22Rv1 (cell line): ENCODE data around the gene ALPI.

Experiments used
- H3K27ac ChIP-seq: fragments of 450-650 bp; 2 replicates; pipeline ENCODE4 v1.5.1; 2017
- CTCF ChIP-seq: fragments of 450-650 bp; IDR thresholded peaks from 2 replicates; pipeline ENCODE4 v1.5.1; 2017; ENCODE audit warnings: mild to moderate bottlenecking
- ZFX ChIP-seq: fragments of 450-650 bp; IDR thresholded peaks from 2 replicates; pipeline ENCODE4 v1.6.1; 2017; ENCODE audit warnings: antibody characterized with exemption, borderline replicate concordance

ALPI gene

DNA sequence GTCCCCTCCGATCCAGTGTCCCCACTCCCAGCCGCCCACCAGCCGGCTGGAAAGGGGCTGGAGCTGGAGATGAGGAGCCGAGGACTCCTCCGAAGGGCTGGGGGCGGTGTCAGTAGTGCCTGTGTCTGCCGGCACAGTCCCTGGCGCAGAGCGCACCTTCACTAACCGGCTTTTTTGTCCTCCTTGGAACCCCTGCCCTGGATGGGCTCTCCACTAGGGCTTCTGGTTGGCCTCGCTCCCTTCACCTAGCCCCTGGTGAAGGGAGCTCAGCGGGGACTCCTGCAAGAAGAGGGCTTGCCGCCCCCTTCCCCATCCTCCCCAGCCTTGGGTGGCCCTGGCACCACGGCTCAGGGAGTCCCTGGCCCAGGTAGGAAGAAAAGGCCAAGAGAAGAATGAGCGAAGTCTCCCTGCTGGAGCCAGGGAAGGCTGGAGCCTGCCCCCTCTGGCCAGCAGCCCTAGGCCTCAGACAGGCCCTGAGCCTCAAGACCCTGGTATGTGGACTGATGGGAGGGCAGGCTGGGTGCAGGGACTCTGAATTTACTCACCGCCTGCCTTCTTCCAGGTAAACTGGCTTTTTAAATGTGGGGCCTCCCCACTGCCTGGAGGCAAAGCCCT, 32.3 kb downstream of the ALPI start:
- TF ChIP-seq ZFX, result no peak
- no peak for TF ChIP-seq CTCF
- no peak overlapping the region for H3K27ac ChIP-seq

DNA sequence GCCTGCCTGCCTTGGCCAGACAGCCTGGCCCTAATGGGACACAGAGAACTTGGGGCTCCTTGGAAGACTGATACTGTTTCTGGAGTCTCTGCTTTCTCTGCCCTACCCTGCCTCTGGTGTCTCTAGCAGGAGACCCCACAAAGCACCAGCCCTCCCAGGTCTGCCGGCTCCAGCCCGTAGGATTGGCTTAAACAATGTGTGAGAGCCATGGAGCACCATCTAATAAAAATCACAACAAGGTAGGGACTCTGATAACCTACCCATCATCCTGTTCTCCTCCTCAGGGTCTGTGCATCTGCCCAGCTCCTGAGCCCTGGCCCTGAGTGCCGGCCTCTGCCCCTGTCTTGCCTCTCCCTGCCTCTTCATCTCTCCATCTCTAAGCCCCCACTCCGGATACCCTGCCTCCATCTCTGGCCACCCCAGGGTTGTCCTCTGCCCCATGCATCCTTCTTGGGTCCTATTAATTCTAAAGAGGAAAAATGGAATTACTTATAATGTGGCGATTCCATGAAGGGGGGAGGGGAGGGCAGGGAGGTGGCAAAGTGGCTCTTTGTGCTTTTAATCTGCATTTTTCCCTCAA, 32.9 kb downstream of the ALPI start:
- TF ChIP-seq CTCF, result no peak
- TF ChIP-seq ZFX, result no peak
- no peak overlapping the region for H3K27ac ChIP-seq

- no peak overlapping the region for H3K27ac ChIP-seq
- no peak for TF ChIP-seq CTCF
- no peak for TF ChIP-seq ZFX
Observed at GRCh38 chr2:232489516-232490220, 33.7 kb downstream of the ALPI start.

- no peak for TF ChIP-seq CTCF
- TF ChIP-seq ZFX, result no peak
- H3K27ac ChIP-seq, result no peak overlapping the region
Observed at GRCh38 chr2:232490221-232491138, 34.5 kb downstream of the ALPI start.

DNA sequence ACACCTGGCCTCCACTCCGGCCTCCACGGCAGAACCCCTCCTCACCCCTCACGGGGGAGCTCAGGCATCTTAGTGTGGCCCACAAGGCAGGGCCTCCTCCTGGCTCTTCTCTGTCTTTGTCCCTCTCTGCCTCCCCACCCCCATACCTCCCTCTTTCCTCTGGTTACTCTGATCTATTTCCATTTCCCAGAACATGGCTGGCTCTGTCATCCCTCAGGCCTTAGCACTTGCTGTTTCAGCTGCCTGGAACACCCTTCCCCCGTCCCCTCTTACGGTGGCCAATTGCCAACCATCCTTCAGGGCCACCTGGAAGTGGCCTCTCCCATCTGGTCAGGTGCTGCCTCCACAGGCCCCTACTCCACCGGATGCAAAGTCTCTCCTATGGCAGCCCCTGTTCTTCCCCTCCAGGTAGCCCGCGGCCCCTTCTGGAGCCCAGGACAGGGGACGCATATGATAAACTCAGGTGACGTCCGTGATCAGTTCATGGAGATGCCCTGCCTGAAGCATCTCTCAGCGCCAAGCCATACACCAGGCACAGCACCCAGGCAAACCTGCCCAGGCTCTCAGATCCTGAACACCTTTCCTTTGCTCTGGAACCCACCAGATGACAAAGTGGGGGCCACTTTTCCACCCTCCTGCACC, 35.3 kb downstream of the ALPI start:
- TF ChIP-seq CTCF (no peak), ZFX (no peak)

DNA sequence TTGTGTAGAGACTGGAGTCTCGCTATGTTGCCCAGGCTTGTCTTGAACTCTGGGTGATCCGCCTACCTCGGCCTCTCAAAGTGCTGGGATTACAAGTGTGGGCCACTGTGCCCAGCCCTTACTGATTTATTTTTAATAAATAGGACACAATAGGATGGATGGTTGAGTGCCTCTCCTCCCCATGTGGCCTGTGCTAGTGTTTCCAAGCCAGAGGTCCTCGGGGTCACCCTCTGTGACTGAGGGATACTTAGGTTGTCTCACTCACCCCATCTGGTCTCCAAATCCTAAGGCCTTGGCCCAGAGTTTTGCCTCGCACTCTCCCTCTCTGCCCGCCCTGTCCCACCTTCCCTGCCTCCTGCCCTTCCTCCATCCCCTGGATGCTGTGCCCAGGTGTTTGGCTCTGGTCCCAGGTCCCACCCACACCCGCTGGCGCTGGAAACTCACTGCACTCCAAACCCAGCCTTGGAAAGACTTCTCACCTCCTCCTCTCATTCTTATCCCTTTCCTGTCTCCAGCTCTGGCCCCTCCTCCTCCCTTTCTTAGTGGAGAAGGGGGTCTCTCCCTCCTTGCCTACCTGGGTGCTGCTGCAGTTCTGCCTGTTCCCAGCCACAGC, 36.4 kb downstream of the ALPI start:
- no peak overlapping the region for H3K27ac ChIP-seq
- no peak for TF ChIP-seq CTCF
- no peak for TF ChIP-seq ZFX

More for the DNA sequence above, 35.3 kb downstream of the ALPI start:
- H3K27ac ChIP-seq, result no peak overlapping the region
